Ecto neural progenitor cell (in vitro differentiated cells): ENCODE data around the gene PACC1.
"Not testable (repeated sequence)": the region's sequence is repeated elsewhere in the genome, so short reads cannot be mapped to it uniquely, and the experiment has no call there.

Experiments
- DNase-seq: peaks from one replicate; pipeline ENCODE4 v3.0.0-alpha.2; 2018; ENCODE audit warnings: low spot score

Gene PACC1

DNA sequence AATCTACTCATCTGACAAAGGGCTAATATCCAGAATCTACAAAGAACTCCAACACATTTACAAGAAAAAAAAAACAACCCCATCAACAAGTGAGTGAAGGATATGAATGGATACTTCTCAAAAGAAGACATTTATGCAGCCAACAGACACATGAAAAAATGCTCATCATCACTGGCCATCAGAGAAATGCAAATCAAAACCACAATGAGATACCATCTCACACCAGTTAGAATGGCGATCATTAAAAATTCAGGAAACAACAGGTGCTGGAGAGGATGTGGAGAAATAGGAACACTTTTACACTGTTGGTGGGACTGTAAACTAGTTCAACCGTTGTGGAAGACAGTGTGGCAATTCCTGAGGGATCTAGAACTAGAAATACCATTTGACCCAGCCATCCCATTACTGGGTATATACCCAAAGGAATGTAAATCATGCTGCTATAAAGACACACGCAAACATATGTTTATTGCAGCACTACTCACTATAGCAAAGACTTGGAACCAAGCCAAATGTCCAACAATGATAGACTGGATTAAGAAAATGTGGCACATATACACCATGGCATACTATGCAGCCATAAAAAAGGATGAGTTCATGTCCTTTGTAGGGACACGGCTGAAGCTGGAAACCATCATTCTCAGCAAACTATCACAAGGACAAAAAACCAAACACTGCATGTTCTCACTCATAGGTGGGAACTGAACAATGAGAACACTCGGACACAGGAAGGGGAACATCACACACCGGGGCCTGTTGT, 18.8 kb downstream of the PACC1 start:
- DNase-seq = not testable (repeated sequence)

DNA sequence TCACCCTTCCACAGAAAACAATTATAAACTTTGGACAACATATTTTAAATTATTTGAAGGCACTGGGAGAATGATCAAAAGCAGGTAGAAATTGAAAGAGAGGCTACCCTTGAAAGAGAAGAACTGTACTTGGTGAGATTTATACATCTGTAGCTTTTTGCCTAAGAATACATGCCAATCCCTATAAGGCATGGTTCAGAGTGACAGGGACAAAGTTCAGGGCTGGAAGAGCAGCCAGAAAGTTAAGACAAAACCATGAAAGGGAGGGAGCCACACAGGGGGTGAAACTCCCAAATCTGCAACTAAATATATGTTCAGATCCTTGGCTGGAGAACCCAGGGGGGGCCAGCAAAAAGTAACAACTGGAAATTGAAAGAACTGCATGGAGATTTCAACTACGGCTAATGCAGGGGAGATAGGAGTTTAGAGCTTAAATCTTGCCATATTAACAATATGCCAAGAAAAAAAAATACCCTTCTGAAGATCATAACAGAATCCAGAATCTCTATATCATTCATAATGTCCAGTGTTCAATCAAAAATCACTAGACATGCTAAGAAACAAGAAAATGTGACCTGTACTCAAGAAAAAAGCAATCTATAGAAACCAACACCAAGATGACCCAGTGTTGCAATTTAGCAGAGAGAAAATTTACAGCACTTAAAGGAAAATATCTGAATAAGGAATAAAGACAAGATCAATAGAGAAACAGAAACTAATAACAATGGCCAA, 25.5 kb downstream of the PACC1 start:
- no peak for DNase-seq

DNA sequence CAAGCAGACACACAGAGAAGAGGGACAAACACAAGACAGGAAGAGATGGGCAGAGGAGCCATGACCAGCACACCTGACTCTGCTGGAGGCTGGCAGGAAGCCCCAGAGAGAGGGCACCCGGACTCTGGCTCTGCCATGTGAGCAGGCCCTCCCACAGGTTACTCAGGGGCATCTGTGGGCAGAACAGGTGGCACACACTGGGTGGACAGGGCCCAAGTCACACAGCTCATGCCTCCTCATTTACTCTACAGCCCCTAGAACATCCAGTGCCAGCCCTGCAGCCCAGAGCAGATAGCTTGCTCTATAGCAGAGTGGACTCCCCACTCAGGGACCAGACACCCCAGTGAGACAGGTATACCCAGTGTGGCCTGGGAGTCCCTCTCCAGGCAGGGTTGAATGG, 28.7 kb downstream of the PACC1 start:
- DNase-seq = no peak

DNA sequence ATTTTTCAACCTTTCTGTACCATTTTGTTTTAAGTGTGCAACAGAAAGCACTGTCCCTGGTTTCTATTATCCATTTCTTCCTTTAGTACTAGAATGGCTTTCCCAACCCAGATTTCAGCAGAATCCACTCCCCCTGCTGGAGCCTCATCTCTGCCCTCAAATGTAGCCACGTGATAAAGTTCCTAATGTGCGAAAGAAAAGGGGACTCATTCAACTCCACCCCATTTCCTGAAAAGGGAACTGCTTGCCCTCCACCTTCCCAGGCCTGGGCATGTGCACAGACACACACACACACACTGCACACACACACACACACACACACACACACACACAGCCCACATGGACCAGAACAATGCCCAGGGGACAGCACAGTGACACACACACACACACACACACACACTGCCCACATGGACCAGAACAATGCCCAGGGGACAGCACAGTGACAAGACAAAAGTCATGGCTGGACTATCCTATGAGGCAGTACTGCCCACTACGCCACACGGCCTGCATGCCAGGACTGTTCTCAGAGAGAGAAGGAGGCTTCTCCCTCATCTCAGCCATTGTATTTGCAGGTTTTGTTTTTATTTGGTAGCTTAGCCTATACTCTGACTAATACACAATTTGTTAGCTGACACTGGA, 33.2 kb downstream of the PACC1 start:
- DNase-seq = no peak

DNA sequence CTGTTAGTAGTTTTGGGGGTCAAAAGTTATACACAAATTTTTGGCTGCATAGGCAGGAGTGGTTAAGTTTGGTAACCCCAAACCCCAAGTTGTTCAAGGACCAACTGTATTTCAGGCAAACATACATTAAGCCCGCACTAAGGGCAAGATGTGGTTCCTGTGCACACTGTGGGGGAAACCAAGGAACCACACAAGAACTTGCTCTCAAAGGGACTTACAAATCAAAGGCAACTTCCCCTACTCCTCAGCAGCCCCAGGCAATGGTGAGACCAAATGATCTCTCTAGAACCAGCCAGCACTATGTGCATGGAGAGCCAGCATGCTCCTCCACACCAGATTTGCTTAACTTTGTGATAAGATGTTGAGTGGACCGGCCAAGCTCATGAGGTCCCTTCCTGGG, 35.3 kb downstream of the PACC1 start:
- no peak for DNase-seq

DNA sequence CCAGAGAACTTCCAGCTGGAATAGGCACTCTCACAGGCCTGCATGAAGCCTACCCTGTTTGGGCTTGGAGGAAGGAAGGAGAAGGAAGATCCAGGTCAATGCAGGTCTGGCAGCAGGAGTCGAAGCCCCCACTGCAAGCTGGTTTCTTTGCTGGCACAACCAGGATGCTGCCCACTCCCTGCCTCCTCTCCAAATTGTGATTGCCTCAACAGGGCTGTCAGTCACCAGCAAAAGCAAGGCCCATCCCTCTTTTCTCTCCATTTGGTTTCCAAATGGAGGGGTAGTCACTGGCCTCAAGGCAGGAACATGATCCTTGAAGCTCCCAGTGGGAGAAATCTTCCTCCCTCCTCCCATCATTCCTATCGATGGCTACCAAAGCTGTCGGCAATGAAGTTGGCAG, 37.0 kb downstream of the PACC1 start:
- no peak for DNase-seq

DNA sequence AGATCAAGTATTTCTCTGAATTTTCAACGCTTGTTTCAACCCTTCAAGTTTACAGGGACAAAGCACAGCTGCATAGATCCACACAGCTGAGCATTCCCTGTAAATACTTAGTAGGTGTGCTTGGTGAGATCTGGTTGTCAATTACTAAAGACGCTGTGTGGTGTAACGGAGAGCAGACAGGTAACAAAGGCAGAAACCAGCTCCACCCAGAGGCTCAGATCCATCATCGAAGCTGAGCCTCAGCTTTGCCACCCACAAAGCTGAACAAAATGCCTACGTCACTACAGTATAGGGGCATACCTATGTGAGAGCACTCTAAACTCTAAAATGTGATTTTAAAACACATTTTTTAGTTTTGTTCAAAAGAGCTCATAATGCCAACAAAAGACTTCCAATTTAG, 38.7 kb downstream of the PACC1 start:
- DNase-seq = no peak

DNA sequence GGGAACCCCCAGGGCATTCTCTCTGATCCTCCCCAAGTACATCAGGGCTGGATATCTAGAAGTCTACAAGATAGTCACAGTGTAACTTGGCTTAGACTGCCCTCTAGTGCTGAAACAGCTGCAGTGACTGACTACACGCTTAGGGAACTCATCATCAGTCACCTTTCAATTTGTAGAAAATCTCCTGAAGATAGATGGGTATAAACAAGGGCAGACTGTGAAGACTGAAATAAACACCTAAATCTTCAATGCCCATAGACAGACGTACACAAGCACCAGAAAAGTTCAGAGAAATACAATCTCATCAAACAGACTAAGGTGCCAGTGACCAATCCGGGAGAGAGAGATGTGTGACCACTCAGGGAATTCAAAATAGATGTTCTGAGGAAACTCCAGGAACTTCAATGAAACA, 46.6 kb downstream of the PACC1 start:
- DNase-seq = peak; percentile 55

DNA sequence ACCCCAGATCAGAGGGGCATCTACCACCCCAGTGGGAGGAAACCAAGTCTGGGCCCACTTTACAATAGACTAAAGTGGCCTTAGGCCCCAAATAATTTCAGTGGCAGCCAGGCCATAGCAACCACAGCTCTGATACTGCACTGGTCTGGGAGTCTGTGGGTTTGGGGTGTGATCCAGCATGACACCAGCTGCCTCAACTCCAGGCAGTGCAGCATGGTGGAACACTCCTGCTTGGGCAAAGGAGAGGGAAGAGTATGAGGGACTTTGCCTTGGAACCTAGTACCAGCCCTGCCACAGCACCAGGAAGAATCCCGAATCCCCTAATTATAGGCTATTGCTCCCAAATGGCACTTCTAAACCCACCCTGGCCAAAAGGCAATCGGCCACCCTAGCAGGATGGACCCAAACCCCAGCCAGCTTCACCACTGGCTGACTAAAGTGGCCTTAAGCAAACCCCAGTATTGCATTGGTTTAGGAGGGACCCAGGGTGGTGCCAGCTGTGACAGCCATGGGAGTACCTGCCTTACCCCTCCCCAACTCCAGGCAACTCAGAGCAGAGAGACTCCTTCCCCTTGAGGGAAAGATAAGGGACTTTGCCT, 47.1 kb downstream of the PACC1 start:
- no peak for DNase-seq

DNA sequence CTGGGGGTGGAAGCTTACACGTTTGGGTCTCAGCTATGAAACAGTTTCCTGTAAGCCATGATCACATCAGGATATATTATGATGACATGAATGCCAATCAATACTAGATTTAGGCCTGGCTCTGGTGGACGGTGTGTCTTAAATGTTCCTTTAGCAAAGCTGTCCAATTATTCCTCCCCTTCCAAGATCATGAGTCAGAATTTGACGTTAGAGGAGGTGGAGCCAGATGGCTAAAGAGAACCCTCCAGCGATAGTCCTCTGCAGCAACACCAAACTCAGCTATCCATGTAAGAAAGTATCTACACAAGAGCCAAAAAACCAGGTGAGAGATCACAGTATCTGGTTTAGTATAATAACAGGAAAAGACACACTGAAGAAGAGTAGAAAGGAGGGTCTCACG, 47.8 kb downstream of the PACC1 start:
- DNase-seq = no peak

DNA sequence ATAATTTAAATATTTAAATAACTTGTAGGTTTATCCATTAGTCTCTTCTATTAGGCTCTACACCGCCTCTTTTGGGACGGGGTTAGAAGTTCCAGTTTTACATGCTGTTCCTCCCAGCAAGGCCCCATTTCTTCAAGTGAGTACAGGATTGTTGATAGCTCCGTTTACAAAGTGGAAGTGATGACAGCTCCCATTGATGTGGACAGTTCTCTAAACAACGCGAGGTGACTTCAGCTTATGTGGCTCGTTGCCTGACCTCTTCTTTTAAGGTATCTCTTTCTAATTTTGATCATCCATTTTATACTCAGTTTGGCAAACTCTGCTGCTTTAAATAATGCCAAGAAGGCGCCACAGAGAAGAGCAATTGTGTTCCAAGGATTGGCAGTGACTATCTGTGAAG, 49.7 kb downstream of the PACC1 start:
- no peak for DNase-seq

DNA sequence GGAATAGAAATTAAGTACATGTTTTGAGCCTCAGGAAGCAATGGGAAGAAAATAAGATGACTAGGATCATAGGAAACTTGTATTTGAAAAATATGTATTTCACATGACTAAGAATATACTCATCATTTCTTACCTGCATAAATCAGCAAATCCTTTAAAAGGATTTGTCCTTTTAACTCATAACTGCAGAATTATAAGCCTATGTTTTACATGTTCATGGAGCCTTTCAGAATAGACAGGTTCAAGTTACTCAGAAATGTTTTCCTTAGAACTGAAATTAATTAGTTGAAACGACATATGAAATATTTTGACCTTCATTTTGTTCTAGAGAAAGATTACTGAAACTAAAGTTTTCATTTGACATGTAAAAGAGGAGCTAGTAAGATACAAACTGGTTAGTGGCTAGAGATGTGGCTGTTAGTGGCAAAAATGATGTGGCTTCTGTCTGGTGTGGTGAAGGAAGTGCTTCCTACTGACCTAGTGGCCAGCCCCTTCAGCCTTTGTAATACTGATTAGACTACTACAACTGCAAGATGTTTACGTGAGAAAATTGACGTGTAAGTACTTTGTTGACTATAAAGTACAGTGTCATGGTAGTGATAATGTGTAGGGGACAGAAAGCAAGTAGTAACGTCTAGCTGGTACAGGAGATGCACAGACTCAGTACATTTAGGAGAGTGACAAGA, 54.7 kb downstream of the PACC1 start:
- no peak for DNase-seq

DNA sequence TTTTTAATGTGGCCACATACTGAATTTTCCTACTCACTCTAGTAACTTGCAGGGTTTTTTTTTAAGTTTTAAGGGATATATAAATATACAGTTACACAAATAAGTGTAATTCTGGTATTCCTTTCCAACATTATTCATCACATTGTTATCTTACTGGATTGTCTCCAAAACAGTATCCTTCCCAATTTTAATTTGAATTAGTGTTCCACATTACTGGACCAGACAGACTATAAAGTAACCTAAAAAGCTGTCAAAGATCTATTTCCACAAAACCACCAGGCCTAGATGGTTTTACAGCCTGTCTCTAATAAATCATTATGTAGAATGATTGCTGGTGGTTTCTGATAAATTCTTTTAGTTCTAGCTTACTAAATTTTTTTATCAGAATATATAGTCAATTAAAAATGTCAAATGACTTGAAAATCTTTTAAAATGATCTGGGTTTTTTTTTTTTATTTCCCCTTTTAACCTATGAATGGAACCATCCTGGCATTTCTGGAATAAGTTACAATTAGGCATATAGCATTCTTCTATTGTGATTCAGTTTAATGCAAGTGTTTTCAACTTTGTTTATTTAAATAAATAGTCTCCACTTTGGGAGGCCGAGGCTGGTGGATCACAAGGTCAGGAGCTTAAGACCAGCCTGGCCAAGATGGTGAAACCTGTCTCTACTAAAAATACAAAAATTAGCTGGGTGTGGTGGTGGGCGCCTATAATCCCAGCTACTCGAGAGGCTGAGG, 59.3 kb downstream of the PACC1 start:
- DNase-seq = no peak

DNA sequence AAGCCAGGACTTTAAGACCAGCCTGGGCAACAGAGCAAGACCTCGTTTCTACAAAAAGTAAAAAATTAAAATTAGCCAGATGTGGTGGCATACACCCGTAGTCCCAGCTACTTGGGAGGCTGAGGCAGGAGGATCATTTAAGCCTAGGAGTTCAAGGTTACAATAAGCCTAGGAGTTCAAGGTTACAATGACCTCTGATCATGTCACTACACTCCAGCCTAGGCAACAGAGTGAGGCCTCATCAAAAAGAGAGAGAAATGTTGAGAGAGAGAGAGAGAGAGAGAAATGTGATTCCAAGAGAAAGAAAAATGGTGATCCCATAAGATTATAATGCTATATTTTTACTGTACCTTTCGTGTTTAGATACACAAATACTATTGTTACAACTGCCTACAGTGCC, 60.2 kb downstream of the PACC1 start:
- DNase-seq = no peak

DNA sequence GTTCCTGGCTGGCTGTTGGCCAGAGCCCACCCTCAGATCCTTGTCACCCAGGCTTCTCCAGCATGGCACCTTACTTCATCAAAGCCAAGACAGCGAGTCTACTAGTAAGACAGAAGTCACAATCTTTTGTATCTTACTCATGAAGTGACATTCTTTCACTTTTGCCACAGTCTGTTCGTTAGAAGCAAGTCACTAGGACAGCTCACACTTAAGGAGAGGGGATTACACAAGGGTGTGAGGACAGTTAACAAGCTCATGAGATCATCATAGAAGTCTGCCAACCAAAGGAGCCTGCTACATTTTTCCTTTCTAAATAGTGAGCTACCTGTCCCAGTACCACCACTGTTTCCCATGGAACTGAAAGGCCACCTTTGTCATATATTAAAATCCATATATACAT, 61.5 kb downstream of the PACC1 start:
- DNase-seq = no peak

DNA sequence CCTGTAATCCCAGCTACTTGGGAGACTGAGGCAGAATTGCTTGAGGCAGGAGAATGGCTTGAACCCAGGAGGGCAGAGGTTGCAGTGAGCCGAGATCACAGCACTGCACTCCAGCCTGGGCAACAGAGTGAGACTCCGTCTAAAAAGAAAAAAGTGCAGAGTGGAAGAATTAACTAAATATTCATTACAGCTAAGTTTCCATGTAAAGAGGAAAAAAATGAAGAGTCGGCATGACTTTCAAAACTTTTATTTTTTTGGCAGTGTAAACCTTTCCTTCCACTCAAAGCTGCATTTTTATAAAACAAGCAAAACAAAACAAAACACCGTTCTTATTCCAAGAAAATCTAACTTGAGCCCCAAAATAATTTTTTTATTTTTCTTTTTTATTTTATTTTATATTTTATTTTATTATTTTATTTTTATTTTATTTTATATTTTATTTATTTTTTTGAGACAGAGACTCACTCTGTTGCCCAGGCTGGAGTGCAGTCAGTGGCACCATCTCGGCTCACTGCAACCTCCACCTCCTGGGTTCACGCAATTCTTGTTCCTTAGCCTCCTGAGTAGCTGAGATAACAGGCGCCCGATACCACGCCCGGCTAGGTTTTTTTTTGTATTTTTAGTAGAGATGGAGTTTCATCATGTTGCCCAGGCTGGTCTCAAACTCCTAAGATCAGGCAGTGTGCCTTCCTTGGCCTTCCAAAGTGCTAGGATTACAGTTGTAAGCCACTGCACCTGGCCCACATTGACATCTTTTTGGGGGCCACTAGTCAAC, 62.9 kb downstream of the PACC1 start:
- DNase-seq = no peak

DNA sequence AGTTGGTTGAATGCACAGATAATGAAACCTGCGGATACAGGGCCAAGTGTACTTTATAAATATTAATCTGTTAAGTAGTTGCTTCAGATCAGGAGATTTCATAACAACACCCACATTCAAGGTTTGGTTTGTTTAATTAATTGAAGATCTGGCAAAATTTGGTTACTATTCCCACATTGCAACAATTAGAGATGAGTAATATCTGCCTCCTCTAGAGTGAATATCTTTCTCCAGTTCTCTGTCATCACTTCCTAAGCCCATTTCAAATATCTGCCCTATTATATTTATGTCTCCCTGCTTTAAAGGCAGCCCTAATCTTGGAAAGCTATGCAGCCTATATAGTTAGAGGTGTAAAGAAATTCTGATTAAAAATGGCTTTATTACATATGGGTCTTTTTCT, 68.1 kb downstream of the PACC1 start:
- no peak for DNase-seq

DNA sequence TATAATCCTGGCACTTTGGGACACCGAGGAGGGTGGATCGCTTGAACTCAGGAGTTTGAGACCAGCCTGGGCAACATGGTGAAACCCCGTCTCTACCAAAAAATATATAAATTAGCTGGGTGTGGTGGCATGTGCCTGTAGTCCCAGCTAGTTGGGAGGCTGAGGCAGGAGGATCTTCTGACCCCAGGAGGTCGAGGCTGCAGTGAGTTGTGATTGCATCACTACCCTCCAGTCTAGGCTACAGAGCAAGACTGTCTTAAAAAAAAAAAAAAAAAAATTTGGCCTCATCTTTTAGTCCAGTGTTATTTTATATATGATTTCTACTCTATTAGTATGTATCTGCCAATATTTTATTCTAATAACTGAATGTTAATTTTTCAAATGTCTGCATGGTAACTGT, 69.8 kb downstream of the PACC1 start:
- DNase-seq = no peak

DNA sequence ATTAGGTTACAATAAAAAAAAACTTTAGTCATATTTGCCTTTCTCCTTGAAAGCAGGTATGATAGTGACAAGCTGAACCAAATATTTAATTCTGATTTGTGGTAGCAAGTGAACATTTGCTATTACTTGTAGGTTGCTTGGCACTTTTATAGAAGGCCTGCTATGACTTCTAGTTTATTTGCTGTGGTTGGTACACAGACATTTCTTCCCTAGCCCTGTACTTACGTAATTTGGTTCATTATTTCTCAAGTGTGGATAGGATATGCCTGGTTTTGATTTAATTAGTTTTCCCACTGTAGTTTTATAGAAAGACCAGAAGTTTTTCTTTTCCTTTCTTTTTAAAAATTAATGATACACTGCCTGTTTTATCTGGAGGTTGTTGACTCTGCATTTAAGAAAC, 73.6 kb downstream of the PACC1 start:
- DNase-seq = no peak

DNA sequence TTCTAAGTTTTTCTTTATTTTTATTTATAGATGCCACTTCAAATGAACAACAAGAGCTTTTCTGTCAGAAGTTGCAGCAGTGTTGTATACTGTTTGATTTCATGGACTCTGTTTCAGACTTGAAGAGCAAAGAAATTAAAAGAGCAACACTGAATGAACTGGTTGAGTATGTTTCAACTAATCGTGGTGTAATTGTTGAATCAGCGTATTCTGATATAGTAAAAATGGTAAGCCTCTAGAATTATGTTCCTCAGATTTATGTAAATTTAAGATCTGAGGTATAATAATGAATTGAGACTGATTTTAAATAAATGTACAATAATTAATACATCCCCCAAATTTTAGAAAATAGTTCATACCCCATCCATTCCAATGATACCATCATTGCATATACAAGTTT, 85.6 kb downstream of the PACC1 start:
- no peak for DNase-seq

DNA sequence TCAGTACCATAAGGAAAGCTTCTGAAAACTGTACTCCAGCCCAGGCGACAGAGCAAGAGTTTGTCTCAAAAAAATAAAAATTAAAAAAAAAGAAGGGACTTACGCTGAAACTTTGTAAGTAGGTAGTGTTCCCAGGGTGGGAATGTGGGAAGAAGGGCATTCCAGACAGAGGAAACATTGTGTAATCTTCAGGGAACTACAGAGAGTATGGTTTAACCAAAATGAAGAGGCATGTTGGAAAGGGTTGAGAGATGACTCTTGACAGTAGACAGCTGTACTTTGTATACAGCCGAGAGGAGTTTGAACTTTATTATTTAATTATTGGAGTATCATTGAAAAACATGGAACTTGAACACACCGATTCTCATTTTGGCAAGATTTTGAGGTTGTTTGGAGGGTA, 86.4 kb downstream of the PACC1 start:
- DNase-seq = no peak
